GM19438 (cell line): ENCODE measurements around the gene TMEM131L.
A peak's percentile ranks its signal among the peaks of the same experiment; 100 is the strongest.
"Not testable (repeated sequence)": the region's sequence is repeated elsewhere in the genome, so short reads cannot be mapped to it uniquely, and the experiment has no call there.

ENCODE experiments used
- ATAC-seq: cut with Tn5 transposase; IDR thresholded peaks from one replicate; pipeline ENCODE4 v1.9.1; 2021; ENCODE audit warnings: low read depth; ENCODE audit not compliant: unreplicated experiment

The TMEM131L gene

GRCh38 chr4:153466081-153466948 is at the start of gene TMEM131L:
Gene TMEM131L, plus strand, starts transcription at chr4:153466360. Its CDS starts 38 bp downstream, at chr4:153466398.
- peak; percentile 45 for ATAC-seq

- not testable (repeated sequence) for ATAC-seq
Measured at GRCh38 chr4:153416456-153416855, 49.7 kb upstream of the TMEM131L start.

- ATAC-seq: no peak
Measured at GRCh38 chr4:153418121-153418520, 48.0 kb upstream of the TMEM131L start.

GRCh38 chr4:153418558-153418957 is 47.6 kb upstream of the TMEM131L start:
- no peak for ATAC-seq

- ATAC-seq: no peak
Measured at GRCh38 chr4:153419029-153419428, 47.1 kb upstream of the TMEM131L start.

GRCh38 chr4:153419673-153420278 is 46.4 kb upstream of the TMEM131L start:
- ATAC-seq: no peak

- no peak for ATAC-seq
Measured at GRCh38 chr4:153420361-153420760, 45.8 kb upstream of the TMEM131L start.

- ATAC-seq: peak; percentile 65
Measured at GRCh38 chr4:153421941-153422340, 44.2 kb upstream of the TMEM131L start.

GRCh38 chr4:153426207-153426885 is 39.8 kb upstream of the TMEM131L start:
- ATAC-seq: peak; percentile 45

GRCh38 chr4:153427363-153428071 is 38.6 kb upstream of the TMEM131L start:
- ATAC-seq: no peak

GRCh38 chr4:153428941-153429475 is 37.2 kb upstream of the TMEM131L start:
- ATAC-seq: no peak

GRCh38 chr4:153432965-153433753 is 33.0 kb upstream of the TMEM131L start:
- ATAC-seq: peak; percentile 85

- ATAC-seq: peak; percentile 9
Measured at GRCh38 chr4:153433754-153434105, 32.4 kb upstream of the TMEM131L start.

GRCh38 chr4:153434190-153434589 is 32.0 kb upstream of the TMEM131L start:
- ATAC-seq: no peak

GRCh38 chr4:153438916-153439756 is 27.0 kb upstream of the TMEM131L start:
- peak; percentile 58 for ATAC-seq

- ATAC-seq: peak; percentile 16
Measured at GRCh38 chr4:153439831-153440230, 26.3 kb upstream of the TMEM131L start.

- no peak for ATAC-seq
Measured at GRCh38 chr4:153440475-153440874, 25.7 kb upstream of the TMEM131L start.

- ATAC-seq: no peak
Measured at GRCh38 chr4:153447175-153447905, 18.8 kb upstream of the TMEM131L start.
